ENCODE data around the gene KIF25. TPM values are rescaled to one million over a fixed set of nuclear protein-coding genes. Genes with fewer than 3 reads are reported as not detected.

KIF25 gene
- polyA plus RNA-seq, 1 donor from 2014 or later, result not detected

DNA sequence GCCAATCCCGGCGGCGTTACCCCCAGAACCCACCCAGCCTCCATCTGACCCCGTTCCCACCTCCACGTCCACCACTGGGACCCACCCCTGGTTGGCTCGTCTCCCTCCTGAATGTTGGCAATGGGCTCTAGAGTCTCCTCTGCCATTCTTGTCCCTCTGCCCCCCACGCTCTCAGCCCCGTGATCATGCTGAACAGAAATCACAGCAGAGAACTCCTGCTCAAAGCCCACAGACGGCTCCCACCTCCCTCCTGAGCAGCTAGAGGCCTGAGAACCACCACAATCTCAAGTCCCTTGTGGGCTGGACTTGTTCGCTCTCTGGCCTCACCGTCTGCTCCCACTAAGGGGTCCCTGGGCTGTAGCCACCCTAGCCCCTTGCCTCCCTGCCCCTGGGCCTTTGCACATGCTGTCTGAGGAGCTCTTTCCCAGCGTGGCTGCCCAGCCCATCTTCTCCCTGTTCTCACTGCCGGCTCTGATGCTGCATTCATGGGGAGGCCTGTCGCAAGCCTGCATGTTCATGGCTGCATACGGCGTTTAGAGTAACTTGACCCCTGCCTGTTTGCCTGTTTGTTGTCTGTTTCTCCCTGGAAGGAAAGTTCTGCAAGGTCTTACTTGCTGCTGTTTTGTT, 92.7 kb downstream of the KIF25 start:
- Histone ChIP-seq H3K79me2 (replicated peaks; ENCODE audit: insufficient read depth, low read length) (no peaks in the 10 kb centered on the region), H2AFZ (ENCODE audit: low read depth, low read length) (no peak overlapping the region), H3K4me2 (ENCODE audit: low read length) (no peak overlapping the region), H4K20me1 (ENCODE audit: insufficient read depth) (no peaks in the 10 kb centered on the region), H3K36me3 (ENCODE audit: insufficient read depth, low read length) (no peaks in the 10 kb centered on the region), H3K9me3 (ENCODE audit: low read length) (no peaks in the 10 kb centered on the region), H3K9ac (ENCODE audit: low read length) (no peak overlapping the region), H3K4me3 (ENCODE audit: low read length) (no peak overlapping the region), H3K27ac (ENCODE audit: low read length) (no peak overlapping the region), H3K27me3 (ENCODE audit: insufficient read depth, low read depth, low read length) (no peaks in the 10 kb centered on the region), H3K9me2 (ENCODE audit: insufficient read depth, low read length) (no peaks in the 10 kb centered on the region), H3F3A (ENCODE audit: insufficient read depth, low read length, poor library complexity, severe bottlenecking) (no peaks in the 10 kb centered on the region)
- TF ChIP-seq EZH2 (IDR thresholded peaks at IDR 0.05; ENCODE audit: borderline replicate concordance, insufficient read depth, low read length, poor library complexity, severe bottlenecking), result no peak
- TF ChIP-seq CTCF (IDR thresholded peaks at IDR 0.05; ENCODE audit: poor library complexity, severe bottlenecking), result no peak
- TF ChIP-seq REST (IDR thresholded peaks at IDR 0.05; ENCODE audit: borderline replicate concordance), result no peak
- TF ChIP-seq POLR2AphosphoS5 (IDR thresholded peaks at IDR 0.05), result no peak
- no peak for TF ChIP-seq TAF1 (IDR thresholded peaks at IDR 0.05; ENCODE audit: low read depth)
- TF ChIP-seq EP300 (conservative IDR thresholded peaks at IDR 0.05; ENCODE audit: poor library complexity, severe bottlenecking), result no peak
- TF ChIP-seq SMC3 (conservative IDR thresholded peaks at IDR 0.05; ENCODE audit: poor library complexity), result no peak
- no peak for TF ChIP-seq RAD21 (conservative IDR thresholded peaks at IDR 0.05)
- no peak for TF ChIP-seq MXI1 (conservative IDR thresholded peaks at IDR 0.05; ENCODE audit: poor library complexity, severe bottlenecking)

DNA sequence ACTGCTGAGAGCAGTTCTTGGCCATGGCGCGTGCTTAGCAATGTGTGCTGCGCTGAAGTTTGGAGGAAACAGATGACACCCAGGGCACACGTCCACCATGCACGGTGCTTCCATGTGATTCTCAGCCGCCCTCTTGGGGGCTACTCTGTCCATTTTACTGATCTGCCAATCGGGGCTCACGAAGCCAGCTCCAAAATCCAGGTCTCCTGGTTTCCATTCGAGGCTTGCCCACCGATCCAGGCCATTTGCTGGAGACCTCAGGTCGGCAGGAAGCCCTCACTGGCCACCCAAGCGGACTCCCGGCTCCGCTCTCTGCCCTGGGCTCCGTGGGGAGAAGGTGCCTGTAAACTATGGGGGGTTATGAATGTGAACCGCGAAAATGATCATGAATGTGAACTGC, 93.2 kb downstream of the KIF25 start:
- Histone ChIP-seq H4K20me1 (ENCODE audit: insufficient read depth) (no peaks in the 10 kb centered on the region), H3K4me2 (ENCODE audit: low read length) (no peak overlapping the region), H3K27ac (ENCODE audit: low read length) (no peak overlapping the region), H3K9ac (ENCODE audit: low read length) (no peak overlapping the region), H3K27me3 (ENCODE audit: insufficient read depth, low read depth, low read length) (no peaks in the 10 kb centered on the region), H3K4me3 (ENCODE audit: low read length) (no peak overlapping the region), H3K9me3 (ENCODE audit: low read length) (no peaks in the 10 kb centered on the region), H3K9me2 (ENCODE audit: insufficient read depth, low read length) (no peaks in the 10 kb centered on the region), H3K36me3 (ENCODE audit: insufficient read depth, low read length) (no peaks in the 10 kb centered on the region), H3F3A (ENCODE audit: insufficient read depth, low read length, poor library complexity, severe bottlenecking) (no peaks in the 10 kb centered on the region), H2AFZ (ENCODE audit: low read depth, low read length) (no peak overlapping the region), H3K79me2 (replicated peaks; ENCODE audit: insufficient read depth, low read length) (no peaks in the 10 kb centered on the region)
- TF ChIP-seq POLR2AphosphoS5 (IDR thresholded peaks at IDR 0.05) (no peak), REST (IDR thresholded peaks at IDR 0.05; ENCODE audit: borderline replicate concordance) (no peak), CTCF (IDR thresholded peaks at IDR 0.05; ENCODE audit: poor library complexity, severe bottlenecking) (no peak), MXI1 (conservative IDR thresholded peaks at IDR 0.05; ENCODE audit: poor library complexity, severe bottlenecking) (no peak), EZH2 (IDR thresholded peaks at IDR 0.05; ENCODE audit: borderline replicate concordance, insufficient read depth, low read length, poor library complexity, severe bottlenecking) (no peak), EP300 (conservative IDR thresholded peaks at IDR 0.05; ENCODE audit: poor library complexity, severe bottlenecking) (no peak), RAD21 (conservative IDR thresholded peaks at IDR 0.05) (no peak), TAF1 (IDR thresholded peaks at IDR 0.05; ENCODE audit: low read depth) (no peak), SMC3 (conservative IDR thresholded peaks at IDR 0.05; ENCODE audit: poor library complexity) (no peak)
